GM19463 (cell line): Measurements from ENCODE around the gene SLC4A8.

ENCODE experiments used
- ATAC-seq: cut with Tn5 transposase; IDR thresholded peaks from one replicate; pipeline ENCODE4 v1.9.1; 2021; ENCODE audit warnings: mild to moderate bottlenecking, moderate library complexity; ENCODE audit not compliant: unreplicated experiment

SLC4A8 gene

DNA sequence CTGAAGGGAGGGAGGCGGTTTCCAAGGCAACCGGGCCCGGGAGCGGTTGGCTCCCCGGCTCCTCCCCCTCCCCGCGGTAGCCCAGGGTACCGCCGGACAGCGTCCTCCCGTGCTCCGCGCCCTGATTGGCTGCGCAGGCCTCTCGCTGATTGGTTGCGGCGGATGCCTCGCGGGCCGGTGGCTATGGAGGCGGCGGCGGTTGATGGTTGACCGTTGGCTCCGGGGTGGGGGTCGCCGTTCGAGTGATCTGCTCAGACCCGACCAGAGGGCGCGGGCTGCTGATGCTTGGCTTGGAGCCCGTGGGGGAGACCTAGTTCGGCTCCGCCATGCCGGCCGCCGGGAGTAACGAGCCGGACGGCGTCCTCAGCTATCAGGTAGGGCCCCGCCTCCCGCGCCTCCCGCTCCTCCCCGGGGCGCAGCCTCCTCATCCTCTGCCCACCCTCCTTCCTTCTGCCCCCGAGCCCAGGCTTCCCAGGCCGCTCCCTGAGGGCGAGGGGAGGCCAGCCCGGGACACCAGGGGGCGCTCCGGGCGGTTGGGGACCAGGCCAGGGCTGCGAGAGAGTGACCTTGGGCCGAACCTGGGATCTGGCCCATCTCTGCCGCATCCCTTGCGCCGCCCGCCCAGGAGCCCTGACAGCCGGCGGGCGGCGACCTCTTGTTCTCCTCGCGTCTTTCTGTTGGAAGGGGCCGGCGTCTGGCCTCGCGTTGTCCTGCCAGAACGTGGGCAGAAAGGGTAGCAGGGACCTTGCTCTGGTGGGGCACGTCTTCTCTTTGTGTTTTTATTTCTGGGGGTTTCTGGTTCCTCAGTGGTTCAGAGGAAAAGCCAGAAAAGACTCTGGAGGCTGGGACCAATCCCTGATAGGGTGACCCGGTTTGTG, at the start of gene SLC4A8:
TSS of gene SLC4A8 (plus strand) at position 170 of the 878 bp plus-strand sequence. CDS start at position 327, 157 bp downstream.
- ATAC-seq = peak; percentile 93

DNA sequence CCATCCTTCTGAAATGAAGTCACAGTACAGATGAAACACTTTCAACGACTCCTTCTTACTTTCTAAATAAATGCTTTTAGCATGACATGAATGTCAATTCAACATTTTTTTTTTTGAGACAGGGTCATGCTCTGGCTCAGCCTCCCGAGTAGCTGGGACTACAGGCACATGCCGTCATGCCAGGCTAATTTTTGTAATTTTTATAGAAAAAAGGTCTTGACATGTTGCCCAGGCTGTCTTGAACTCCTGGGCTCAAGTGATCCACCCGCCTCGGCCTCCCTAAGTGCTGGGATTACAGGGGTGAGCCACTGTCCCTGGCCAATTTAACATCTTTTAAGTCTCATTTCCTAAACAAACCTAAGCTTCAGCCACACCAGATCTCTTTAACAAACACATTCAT, 49.8 kb upstream of the SLC4A8 start:
- no peak for ATAC-seq

DNA sequence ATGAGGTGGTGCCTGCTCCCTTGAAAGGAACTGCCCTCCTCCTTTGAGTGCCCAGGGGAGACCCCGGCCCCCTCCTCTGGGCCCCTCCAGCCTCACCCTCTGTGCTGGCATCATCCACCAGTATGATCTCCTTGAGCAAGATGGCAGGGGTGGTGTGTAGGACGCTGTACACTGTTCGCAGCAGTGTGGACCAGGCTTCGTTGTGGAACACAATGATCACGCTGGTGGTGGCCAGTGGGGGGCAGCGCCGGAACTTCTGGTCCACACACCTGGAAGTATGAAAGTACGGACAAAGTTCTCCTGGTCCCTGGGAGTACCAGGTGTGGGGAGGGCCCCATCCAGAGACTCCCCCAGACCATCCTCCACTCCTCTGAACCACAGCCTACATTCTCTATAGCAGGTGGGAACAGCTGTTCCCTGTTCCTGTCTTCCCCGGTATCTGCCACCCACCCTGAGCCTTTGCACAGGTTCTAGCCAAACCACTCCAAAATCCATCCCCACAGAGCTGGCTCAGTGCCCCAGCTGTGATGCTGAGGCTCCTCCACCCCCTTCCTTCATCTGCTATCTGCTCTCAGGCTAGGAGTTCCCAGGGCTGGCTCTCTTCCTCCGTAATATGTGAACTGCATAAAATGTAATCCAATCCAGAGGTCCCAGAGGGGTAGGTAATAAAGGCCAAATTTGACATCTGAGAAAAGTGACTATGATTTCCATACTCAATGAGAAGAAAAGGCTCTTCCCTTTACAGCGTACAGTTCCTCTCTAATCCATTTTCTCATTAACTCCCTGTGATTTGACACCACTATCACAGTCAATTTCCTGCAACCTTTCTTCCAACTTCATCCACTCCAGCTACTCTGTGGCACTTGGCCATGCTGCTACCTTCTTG, 47.3 kb upstream of the SLC4A8 start:
- no peak for ATAC-seq

DNA sequence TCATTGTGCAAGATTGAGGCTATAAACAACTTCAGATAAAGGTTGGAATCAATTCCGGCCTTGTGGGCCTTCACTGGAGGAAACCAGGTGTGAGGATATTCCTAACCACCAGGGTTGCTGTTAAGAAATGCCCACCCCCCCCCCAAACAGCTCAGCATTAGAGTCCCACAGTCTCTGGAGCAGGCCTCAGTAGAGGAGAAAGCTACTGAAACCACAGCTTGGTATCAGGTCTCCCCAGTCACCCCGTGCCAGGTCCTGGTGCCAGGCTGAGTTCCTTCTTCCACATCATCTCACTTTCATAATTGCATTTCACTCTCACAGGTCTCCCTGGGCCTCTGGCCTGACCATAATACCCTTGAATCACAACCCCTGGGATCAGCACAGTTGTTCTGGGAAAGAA, 45.9 kb upstream of the SLC4A8 start:
- no peak for ATAC-seq

DNA sequence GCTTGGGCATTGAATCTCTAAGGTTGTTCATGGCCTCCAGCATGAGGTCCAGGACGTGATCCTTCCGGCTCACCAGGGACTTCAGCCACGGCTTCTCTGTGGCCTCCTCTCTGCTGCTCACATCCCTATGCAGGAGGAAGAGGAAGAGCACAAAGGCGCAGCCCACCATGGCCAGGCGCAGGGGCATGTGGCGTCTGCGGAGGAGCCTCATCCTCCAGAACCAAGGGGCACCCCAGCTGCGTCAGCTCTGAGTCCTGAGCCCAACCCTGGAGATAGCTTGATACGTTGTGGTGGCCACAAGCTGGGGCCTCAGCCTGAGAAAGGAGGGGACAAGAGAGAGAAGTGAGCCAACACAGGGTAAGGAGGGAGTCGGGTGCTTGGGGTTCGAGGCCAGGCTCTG, 45.1 kb upstream of the SLC4A8 start:
- ATAC-seq = no peak

DNA sequence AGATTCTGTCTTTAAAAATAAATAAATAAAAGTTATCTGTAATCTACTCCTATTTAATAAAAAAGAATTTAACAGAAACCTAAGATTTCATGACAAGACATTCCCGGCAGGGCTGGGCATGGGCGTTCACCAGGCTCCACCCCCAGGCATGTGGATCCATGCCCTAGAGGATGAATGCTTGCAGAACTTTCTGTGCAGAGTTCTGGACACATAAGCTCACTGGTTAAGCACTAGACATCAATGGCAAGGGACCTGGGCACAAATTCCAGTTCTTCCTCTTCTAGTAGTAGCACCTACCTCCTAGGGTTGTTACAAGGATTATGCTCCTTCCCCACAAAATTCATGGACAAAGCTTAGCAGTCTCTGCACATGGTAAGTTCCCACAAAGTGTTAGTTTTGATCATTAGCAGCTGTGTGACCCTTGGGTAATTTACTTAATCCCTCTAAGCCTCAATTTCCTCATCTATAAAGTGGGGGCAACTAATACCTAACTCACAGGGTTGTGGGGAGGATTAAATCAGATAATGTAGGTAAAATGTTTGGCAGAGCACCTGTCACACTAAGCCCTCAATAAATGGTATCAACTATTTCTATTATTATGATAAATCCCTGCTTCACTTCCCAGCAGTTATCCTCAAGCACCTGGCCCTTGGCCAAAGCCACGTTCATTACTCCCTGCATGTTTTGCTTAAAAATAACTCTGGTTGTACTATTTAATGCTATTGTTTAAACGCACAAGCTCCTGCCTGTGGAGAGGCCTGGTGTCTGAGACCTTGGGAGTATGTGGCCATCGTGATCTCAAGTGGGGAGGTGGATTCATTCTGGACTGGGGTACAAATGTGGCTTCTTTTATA, 43.2 kb upstream of the SLC4A8 start:
- no peak for ATAC-seq

DNA sequence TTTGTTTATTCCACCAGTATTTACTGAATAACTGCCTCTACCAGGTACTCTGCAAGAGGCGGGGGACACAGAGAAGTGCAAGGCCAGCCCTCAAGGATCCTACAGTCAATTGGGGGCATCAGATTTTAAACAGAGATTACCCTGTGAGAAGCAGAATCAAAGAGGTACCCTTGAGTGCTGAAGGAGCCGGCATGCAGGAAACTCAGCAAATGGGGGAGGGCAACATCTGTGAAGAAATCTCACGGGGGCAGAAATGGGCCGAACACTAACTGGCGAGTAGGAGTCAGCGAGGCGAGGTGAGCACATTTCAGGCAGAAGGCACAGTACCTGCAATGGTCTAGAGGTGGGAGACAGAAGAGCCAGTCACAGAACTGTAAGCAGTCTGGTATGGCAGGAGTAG, 42.5 kb upstream of the SLC4A8 start:
- no peak for ATAC-seq

DNA sequence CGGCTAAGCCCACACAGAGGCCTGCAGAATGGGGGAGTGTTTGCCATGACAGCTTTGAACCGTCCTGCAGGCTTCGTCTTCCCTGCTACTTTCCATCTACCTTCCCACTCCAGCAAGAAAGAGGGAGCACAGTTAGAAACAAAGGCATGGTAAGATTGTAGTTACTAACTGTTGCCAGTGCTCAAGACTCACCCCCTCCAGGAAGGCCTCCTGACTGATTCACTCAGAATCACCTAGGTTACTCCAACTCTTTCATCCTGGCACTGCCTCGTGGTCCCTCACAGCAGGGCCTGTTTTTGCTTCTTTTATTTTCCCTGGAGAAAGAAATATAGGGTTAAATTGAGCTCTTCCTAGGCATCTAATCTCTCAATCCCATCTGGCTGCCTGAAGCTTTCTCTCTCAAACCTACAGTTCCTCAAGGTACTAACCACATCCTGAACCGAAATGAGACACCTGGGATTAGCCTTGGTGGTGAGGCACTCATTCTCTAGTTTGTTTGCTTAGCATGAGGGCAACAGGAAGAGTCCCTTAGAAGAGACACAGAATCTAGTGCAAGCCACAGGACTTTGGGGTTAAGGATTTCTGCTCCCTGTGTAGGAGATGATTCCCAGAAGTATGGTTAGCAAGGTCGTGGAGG, 41.2 kb upstream of the SLC4A8 start:
- ATAC-seq = no peak

DNA sequence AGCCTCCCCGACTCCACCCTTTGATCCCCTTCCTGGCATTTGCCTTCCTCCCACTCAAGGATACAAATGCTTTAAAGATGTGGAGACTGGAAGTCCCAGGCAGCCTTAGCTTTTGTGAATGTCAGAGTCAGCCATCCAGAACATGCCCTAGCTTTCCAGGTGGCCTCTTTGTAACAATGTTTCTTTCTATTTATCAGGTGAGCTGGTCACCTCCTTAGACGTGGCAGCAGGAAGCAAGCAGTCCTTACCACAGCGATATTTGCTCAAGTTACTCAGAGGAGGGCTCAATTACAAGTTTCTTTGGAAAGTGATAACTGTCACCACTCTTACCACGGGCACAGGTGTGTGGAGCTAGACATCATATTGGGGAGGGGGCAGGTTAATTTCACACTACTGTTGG, 38.3 kb upstream of the SLC4A8 start:
- no peak for ATAC-seq

DNA sequence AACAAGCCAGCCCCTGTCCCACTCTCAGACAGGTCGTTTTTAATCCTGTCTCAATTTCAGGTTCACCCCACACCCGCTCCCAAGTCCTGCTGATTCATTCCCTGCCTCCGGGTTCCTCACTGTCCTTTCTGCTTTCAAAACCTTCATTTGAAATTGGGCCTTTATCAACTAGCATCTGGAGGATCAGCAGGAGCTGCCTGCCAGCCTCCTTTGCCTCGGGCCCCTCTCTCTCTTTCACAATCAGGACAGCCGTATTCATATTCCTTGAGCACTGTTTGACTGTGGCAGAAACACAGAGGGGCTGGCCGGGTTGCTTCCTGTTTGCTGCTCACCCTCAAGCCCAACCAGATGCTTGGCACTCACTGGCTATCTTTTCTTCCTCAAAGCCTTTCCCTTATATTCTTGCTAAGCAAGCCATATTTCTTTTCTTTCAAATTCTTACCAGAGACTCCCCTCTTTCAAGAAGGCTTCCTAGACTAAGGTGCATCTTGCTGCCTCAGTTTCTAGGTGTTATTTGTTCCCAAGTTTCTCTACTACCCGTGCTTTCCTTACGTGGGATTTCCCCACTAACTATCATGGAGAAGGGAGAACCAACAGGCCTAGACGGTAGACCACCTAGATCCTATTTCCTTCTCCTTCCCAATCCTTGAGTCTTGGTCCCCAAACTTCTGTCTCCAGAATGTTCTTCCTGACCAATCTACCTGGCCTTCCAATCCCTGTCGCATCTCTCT, 36.4 kb upstream of the SLC4A8 start:
- no peak for ATAC-seq

DNA sequence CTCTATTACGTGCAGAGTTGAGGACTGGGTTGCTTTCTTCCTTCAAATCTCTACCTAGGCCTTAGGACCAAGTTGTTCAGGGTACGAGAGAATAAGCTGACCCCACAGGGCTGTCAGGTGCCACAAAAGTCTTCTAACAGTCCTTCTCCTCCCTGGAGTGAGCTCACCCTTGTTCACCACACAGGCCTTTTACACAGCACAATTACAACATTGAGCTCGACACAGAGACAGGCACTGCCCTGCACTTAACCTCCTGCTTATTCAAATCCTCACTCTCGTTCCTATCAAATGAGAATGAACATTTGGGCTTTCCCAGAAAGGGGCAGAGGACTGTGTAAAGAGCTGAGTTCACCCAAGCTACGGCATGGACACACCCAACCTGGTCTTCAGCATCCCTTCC, 35.8 kb upstream of the SLC4A8 start:
- ATAC-seq = no peak

DNA sequence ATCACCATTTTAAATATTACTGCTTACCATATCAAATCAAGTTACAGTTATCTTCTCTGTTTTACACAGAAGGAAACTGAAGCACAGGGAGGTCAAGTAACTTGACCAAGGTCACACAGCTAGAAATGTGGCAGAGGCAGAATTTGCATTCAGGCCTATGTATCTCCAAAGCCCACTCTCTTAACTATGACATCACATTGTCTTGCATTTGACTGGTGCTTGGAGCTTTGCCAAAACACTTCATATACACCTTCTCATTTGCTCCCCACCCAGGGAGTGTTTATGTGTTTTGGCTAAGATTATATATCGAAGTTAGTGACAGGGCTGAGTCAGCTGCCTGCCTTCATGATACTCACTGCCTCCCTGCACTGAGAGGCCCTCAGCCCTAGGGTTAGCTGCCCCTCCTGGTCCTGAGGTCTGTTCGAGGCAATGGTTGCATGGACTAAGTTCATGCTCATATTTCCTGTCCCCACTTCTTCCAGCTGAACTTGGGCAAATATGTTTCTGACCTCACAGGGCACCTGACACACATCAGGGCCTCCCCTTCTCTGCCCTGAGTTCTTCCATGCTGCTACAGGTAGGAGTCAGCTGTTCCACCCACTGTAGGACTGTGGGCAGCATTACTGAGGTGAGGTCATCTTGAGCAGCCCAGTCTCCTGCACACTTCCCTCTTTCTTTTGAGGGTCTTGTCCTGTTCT, 35.2 kb upstream of the SLC4A8 start:
- no peak for ATAC-seq

DNA sequence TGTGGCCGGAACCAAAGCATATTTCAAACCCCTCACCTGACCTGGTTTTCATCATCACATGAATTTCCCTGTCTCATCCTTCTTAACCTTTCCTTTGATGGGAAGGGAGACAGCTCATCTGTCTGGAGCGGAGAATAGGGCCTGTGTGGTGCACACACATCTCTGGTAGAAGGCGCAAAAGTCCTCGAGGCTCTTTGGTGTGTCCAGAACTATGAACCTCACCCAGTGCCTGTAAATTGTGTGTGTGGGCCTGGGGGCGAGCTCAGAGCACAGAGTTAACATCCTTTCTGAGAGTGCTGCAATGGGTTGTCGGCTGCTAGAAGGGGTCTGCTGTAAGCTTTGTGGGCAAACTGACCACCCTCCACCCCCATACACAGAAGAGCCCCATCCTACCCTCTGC, 34.2 kb upstream of the SLC4A8 start:
- ATAC-seq = no peak

DNA sequence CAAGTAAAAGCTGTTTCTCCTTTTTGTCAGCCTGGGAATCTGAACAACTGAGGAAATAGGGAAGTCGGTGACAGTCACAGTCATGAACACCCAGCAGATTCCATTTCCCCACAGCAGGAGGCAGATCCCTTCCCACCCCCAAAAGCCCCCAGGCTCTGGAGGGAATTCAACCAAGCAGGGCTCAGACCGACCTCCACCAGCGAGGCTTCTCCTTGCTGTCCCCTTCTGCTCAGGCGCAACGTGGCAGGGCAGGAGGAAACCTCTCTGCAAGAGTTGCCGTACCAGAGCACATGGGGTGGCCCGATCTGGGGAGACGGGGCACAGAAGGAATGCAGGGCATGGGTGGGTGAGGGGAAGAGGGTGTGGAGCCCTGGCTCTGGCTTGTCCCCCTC, 33.7 kb upstream of the SLC4A8 start:
- peak; percentile 8 for ATAC-seq

DNA sequence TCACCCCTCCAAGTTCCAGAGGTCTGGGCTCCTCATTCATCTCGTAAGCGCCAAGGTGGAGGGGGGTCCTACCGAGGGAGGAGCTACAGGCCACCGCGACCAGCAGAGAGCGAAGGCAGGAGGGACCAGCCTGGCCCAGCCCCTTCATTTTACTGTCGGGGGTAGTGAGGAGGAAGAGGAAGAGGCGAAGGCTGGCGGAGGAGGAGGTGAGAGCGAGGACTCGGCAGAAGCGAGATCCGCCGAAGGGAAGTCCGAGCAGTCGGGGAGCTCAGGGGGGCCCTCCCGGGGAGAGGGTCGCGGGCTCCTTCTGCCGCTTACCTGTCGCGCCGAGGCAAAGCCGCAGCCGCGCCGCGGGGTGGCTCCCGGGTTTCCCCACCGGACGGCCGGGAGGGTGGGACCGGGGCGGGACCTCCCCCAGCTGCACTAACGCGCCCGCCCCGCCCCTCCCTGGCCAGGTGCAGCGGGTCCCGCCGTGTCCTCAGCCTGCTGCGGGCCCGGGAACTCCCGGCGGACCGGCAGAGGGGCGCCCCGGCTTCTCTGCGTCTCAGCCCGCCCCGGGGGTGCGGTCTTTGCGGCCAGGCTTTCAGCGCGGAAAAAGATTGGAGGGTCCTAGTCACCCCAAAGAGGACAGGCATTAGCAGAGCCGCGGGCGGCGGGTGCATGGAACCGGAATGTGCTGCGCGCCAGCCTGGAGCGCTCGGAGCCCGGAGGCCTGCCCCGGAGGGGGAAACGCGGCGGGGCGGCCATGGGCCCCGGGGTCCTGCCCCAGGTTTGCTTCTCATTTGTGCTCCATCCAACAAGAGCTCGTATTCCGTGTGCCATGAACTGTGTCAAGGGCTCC, 33.1 kb upstream of the SLC4A8 start, which contains the start of gene GALNT6:
TSS of gene GALNT6 (minus strand) at position 124 of the 841 bp plus-strand sequence. CDS start 11,625 bp downstream, outside the sequence.
- ATAC-seq = peak; percentile 49

DNA sequence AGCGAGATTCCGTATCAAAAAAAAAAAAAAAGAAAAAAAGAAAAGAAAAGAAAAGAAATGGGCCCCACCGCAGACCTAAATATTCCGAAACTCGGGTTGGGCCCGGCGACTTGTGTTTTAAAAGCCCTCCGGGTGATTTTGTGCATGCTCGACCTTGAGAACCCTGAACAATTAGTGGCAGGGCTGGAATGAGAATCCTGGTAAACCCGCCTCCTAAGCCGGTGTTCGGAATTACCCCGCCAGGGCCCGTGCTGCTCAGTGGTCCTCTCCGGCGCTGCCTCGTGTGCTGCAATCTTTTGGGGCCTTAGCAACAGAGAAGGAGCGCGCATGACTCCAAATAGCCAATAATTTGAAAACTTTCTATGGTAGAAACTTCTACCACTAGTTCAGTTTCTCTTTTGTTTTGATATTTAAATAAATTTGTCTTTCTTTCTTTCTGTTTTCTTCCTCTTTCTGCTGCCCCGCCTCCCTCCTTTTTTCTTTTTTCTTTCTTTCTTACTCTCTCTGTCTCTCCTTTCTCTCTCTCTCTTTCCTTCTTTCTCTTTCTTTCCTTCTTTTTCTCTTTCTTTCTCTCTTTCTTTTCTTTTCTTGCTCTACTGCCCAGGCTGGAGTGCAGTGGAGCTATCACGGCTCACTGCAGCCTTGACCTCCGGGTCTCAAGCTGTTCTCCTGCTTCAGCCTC, 31.9 kb upstream of the SLC4A8 start:
- no peak for ATAC-seq

DNA sequence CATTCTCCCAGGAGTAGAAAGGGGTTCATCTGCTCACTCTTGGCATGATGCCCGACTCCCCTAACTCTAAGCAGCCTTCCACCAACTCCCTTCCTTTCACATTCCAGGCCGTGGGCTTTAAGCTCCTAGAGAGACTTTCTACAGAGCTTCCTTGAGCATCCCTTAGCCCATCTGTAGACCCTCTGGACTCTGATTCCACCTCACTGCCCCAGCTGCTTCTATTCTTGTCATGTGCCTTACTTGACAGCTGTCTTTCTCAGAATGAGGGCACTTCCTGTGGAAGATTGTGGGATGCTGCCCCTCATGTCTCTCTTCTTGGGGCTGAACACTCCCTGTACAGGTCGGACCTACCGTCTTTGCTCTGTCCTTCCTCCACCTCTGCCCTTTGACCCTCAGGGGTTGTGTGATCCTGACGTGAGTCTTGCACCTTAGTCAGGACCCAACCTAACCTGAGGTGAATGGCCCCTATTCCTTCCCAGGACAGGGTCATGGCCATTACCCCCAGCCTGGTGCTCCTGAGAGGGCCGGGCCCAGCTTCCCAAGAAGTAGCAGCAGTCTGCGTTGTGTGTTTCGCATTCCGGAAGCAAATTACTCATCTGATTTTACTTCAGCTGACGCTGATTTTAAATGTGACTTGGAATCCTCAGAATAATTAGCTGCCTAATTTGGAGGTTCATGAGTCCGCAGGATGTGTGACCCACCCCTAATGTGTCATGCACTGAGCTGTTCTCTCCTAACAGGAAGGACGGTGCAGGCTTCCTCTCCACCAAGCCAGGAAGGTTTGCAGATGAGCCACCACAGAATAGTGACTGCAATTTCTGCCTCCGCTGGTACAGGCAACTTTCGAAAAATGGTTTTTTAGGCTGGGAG, 30.7 kb upstream of the SLC4A8 start:
- ATAC-seq = no peak
